Measurements from ENCODE around the gene CELF4. TPM values are rescaled to one million over a fixed set of nuclear protein-coding genes. Genes with fewer than 3 reads are reported as not detected.

CELF4 gene
- polyA plus RNA-seq, 4 donors, result 3.2 to 7.8 (median 3.8) TPM; not detected in 1

- WGBS, 3 donors, result 81 to 85% (median 81%) methylated on average over 7 of the region's 7 CpGs
- H3K36me3 ChIP-seq (ENCODE audit: control insufficient read depth in 3 of 3, insufficient read depth in 2 of 3, low read depth in 1 of 3, low read length in 3 of 3), result no peaks in the 10 kb centered on the region
- peaks cover 0 to 31% (median 4%) of the 10 kb centered on the region in 3 donors for H3K27me3 ChIP-seq (ENCODE audit: control insufficient read depth in 3 of 3, insufficient read depth in 3 of 3, low read length in 3 of 3)
- FAIRE-seq (no peak), DNase-seq (no peak)
- no peaks in the 10 kb centered on the region for H3K4me1 ChIP-seq (ENCODE audit: control insufficient read depth in 3 of 3, insufficient read depth in 2 of 3, low read depth in 1 of 3, low read length in 2 of 3)
- H3K4me3 ChIP-seq (ENCODE audit: low read depth in 1 of 3, low read length in 3 of 3), result no peak overlapping the region
- H3K9me3 ChIP-seq (ENCODE audit: control insufficient read depth in 2 of 2, insufficient read depth in 1 of 2, low read depth in 1 of 2, low read length in 1 of 2), result no peaks in the 10 kb centered on the region
- H3K27ac ChIP-seq (ENCODE audit: low read depth in 1 of 3, low read length in 2 of 3), result no peak overlapping the region
Measured at GRCh38 chr18:37541517-37541916, 24.1 kb downstream of the CELF4 start.

GRCh38 chr18:37540424-37541138 is 25.0 kb downstream of the CELF4 start:
- H3K4me3 ChIP-seq (ENCODE audit: low read depth in 1 of 3, low read length in 3 of 3), result no peak overlapping the region
- FAIRE-seq, result no peak
- H3K27me3 ChIP-seq (ENCODE audit: control insufficient read depth in 3 of 3, insufficient read depth in 3 of 3, low read length in 3 of 3), result peaks cover 0 to 31% (median 4%) of the 10 kb centered on the region in 3 donors

GRCh38 chr18:37539236-37539635 is 26.4 kb downstream of the CELF4 start:
- no peak for FAIRE-seq
- H3K27me3 ChIP-seq (ENCODE audit: control insufficient read depth in 3 of 3, insufficient read depth in 3 of 3, low read length in 3 of 3), result peaks cover 0 to 31% (median 4%) of the 10 kb centered on the region in 3 donors
- H3K4me3 ChIP-seq (ENCODE audit: low read depth in 1 of 3, low read length in 3 of 3), result no peak overlapping the region
- H3K27ac ChIP-seq (ENCODE audit: low read depth in 1 of 3, low read length in 2 of 3), result no peak overlapping the region
- DNase-seq, result no peak
- H3K4me1 ChIP-seq (ENCODE audit: control insufficient read depth in 3 of 3, insufficient read depth in 2 of 3, low read depth in 1 of 3, low read length in 2 of 3), result no peaks in the 10 kb centered on the region
- no peaks in the 10 kb centered on the region for H3K9me3 ChIP-seq (ENCODE audit: control insufficient read depth in 2 of 2, insufficient read depth in 1 of 2, low read depth in 1 of 2, low read length in 1 of 2)
- no peaks in the 10 kb centered on the region for H3K36me3 ChIP-seq (ENCODE audit: control insufficient read depth in 3 of 3, insufficient read depth in 2 of 3, low read depth in 1 of 3, low read length in 3 of 3)
- 74 to 87% (median 87%) methylated on average over 4 of the region's 4 CpGs for WGBS, 3 donors

More at GRCh38 chr18:37540424-37541138, 25.0 kb downstream of the CELF4 start:
- H3K36me3 ChIP-seq (ENCODE audit: control insufficient read depth in 3 of 3, insufficient read depth in 2 of 3, low read depth in 1 of 3, low read length in 3 of 3), result no peaks in the 10 kb centered on the region
- no peak overlapping the region for H3K27ac ChIP-seq (ENCODE audit: low read depth in 1 of 3, low read length in 2 of 3)
- no peak for DNase-seq
- no peaks in the 10 kb centered on the region for H3K4me1 ChIP-seq (ENCODE audit: control insufficient read depth in 3 of 3, insufficient read depth in 2 of 3, low read depth in 1 of 3, low read length in 2 of 3)
- no peaks in the 10 kb centered on the region for H3K9me3 ChIP-seq (ENCODE audit: control insufficient read depth in 2 of 2, insufficient read depth in 1 of 2, low read depth in 1 of 2, low read length in 1 of 2)
- WGBS, 3 donors, result 43 to 61% (median 53%) methylated on average over 9 of the region's 9 CpGs

- no peaks in the 10 kb centered on the region for H3K9me3 ChIP-seq (ENCODE audit: control insufficient read depth in 2 of 2, insufficient read depth in 1 of 2, low read depth in 1 of 2, low read length in 1 of 2)
- DNase-seq (no peak), FAIRE-seq (no peak)
- no peaks in the 10 kb centered on the region for H3K4me1 ChIP-seq (ENCODE audit: control insufficient read depth in 3 of 3, insufficient read depth in 2 of 3, low read depth in 1 of 3, low read length in 2 of 3)
- H3K27me3 ChIP-seq (ENCODE audit: control insufficient read depth in 3 of 3, insufficient read depth in 3 of 3, low read length in 3 of 3), result peaks cover 0 to 31% (median 4%) of the 10 kb centered on the region in 3 donors
- WGBS, 3 donors, result 21 to 25% (median 22%) methylated on average over 17 of the region's 17 CpGs
- H3K36me3 ChIP-seq (ENCODE audit: control insufficient read depth in 3 of 3, insufficient read depth in 2 of 3, low read depth in 1 of 3, low read length in 3 of 3), result no peaks in the 10 kb centered on the region
- no peak overlapping the region for H3K4me3 ChIP-seq (ENCODE audit: low read depth in 1 of 3, low read length in 3 of 3)
- H3K27ac ChIP-seq (ENCODE audit: low read depth in 1 of 3, low read length in 2 of 3), result no peak overlapping the region
Measured at GRCh38 chr18:37538526-37539205, 26.9 kb downstream of the CELF4 start.

GRCh38 chr18:37537868-37538525 is 27.6 kb downstream of the CELF4 start:
- FAIRE-seq, result no peak
- Histone ChIP-seq H3K27ac (ENCODE audit: low read depth in 1 of 3, low read length in 2 of 3) (no peak overlapping the region), H3K36me3 (ENCODE audit: control insufficient read depth in 3 of 3, insufficient read depth in 2 of 3, low read depth in 1 of 3, low read length in 3 of 3) (no peaks in the 10 kb centered on the region), H3K27me3 (ENCODE audit: control insufficient read depth in 3 of 3, insufficient read depth in 3 of 3, low read length in 3 of 3) (peaks cover 0 to 31% (median 4%) of the 10 kb centered on the region in 3 donors), H3K4me1 (ENCODE audit: control insufficient read depth in 3 of 3, insufficient read depth in 2 of 3, low read depth in 1 of 3, low read length in 2 of 3) (no peaks in the 10 kb centered on the region), H3K4me3 (ENCODE audit: low read depth in 1 of 3, low read length in 3 of 3) (no peak overlapping the region), H3K9me3 (ENCODE audit: control insufficient read depth in 2 of 2, insufficient read depth in 1 of 2, low read depth in 1 of 2, low read length in 1 of 2) (no peaks in the 10 kb centered on the region)
- 12 to 16% (median 15%) methylated on average over 22 to 23 of the region's 23 CpGs for WGBS, 3 donors
- peak; percentile 44 to 75 for DNase-seq

- peaks cover 0 to 31% (median 4%) of the 10 kb centered on the region in 3 donors for H3K27me3 ChIP-seq (ENCODE audit: control insufficient read depth in 3 of 3, insufficient read depth in 3 of 3, low read length in 3 of 3)
- no peaks in the 10 kb centered on the region for H3K36me3 ChIP-seq (ENCODE audit: control insufficient read depth in 3 of 3, insufficient read depth in 2 of 3, low read depth in 1 of 3, low read length in 3 of 3)
- H3K9me3 ChIP-seq (ENCODE audit: control insufficient read depth in 2 of 2, insufficient read depth in 1 of 2, low read depth in 1 of 2, low read length in 1 of 2), result no peaks in the 10 kb centered on the region
- WGBS, 3 donors, result 72 to 85% (median 82%) methylated on average over 9 of the region's 9 CpGs
- H3K4me1 ChIP-seq (ENCODE audit: control insufficient read depth in 3 of 3, insufficient read depth in 2 of 3, low read depth in 1 of 3, low read length in 2 of 3), result no peaks in the 10 kb centered on the region
- no peak overlapping the region for H3K4me3 ChIP-seq (ENCODE audit: low read depth in 1 of 3, low read length in 3 of 3)
- no peak overlapping the region for H3K27ac ChIP-seq (ENCODE audit: low read depth in 1 of 3, low read length in 2 of 3)
- DNase-seq (no peak), FAIRE-seq (no peak)
Measured at GRCh38 chr18:37536656-37537055, 28.9 kb downstream of the CELF4 start.

- Histone ChIP-seq H3K4me3 (ENCODE audit: low read depth in 1 of 3, low read length in 3 of 3) (no peak overlapping the region), H3K36me3 (ENCODE audit: control insufficient read depth in 3 of 3, insufficient read depth in 2 of 3, low read depth in 1 of 3, low read length in 3 of 3) (no peaks in the 10 kb centered on the region), H3K4me1 (ENCODE audit: control insufficient read depth in 3 of 3, insufficient read depth in 2 of 3, low read depth in 1 of 3, low read length in 2 of 3) (no peaks in the 10 kb centered on the region), H3K9me3 (ENCODE audit: control insufficient read depth in 2 of 2, insufficient read depth in 1 of 2, low read depth in 1 of 2, low read length in 1 of 2) (no peaks in the 10 kb centered on the region), H3K27me3 (ENCODE audit: control insufficient read depth in 3 of 3, insufficient read depth in 3 of 3, low read length in 3 of 3) (peaks cover 0 to 31% (median 4%) of the 10 kb centered on the region in 3 donors), H3K27ac (ENCODE audit: low read depth in 1 of 3, low read length in 2 of 3) (no peak overlapping the region)
- WGBS, 3 donors, result 48 to 57% (median 57%) methylated on average over 4 of the region's 4 CpGs
- DNase-seq (no peak), FAIRE-seq (no peak)
Measured at GRCh38 chr18:37535968-37536367, 29.6 kb downstream of the CELF4 start.

- 61 to 65% (median 65%) methylated on average over 9 of the region's 9 CpGs for WGBS, 3 donors
- H3K27ac ChIP-seq (ENCODE audit: low read depth in 1 of 3, low read length in 2 of 3), result no peak overlapping the region
- no peaks in the 10 kb centered on the region for H3K9me3 ChIP-seq (ENCODE audit: control insufficient read depth in 2 of 2, insufficient read depth in 1 of 2, low read depth in 1 of 2, low read length in 1 of 2)
- H3K27me3 ChIP-seq (ENCODE audit: control insufficient read depth in 3 of 3, insufficient read depth in 3 of 3, low read length in 3 of 3), result peaks cover 0 to 29% (median 2%) of the 10 kb centered on the region in 3 donors
- no peak for FAIRE-seq
- no peak overlapping the region for H3K4me3 ChIP-seq (ENCODE audit: low read depth in 1 of 3, low read length in 3 of 3)
- H3K36me3 ChIP-seq (ENCODE audit: control insufficient read depth in 3 of 3, insufficient read depth in 2 of 3, low read depth in 1 of 3, low read length in 3 of 3), result no peaks in the 10 kb centered on the region
- no peaks in the 10 kb centered on the region for H3K4me1 ChIP-seq (ENCODE audit: control insufficient read depth in 3 of 3, insufficient read depth in 2 of 3, low read depth in 1 of 3, low read length in 2 of 3)
- DNase-seq, result no peak
Measured at GRCh38 chr18:37534627-37535026, 31.0 kb downstream of the CELF4 start.
